Prostate gland (tissue), 2 donors: ENCODE data around the gene SH3TC2. TPM values are rescaled to one million over a fixed set of nuclear protein-coding genes. Genes with fewer than 3 reads are reported as not detected.

Experiments
- DNase-seq: peaks from one replicate; pipeline ENCODE4 v3.0.0-alpha.2; 2019; ENCODE audit warnings: low spot score
- H3K27ac ChIP-seq, 2 donors: fragments of 200-600 bp; sonication (generic); 2 replicates each; pipeline ENCODE4 v1.5.1; 2017 to 2019
- H3K27me3 ChIP-seq: fragments of 200-600 bp; sonication (generic); replicated peaks from 2 replicates; pipeline ENCODE4 v1.5.1; 2019; ENCODE audit not compliant: insufficient read depth
- H3K36me3 ChIP-seq, 2 donors: fragments of 200-600 bp; sonication (generic); 1 replicate in 1 of 2; 2 replicates in 1 of 2; pipeline versions ENCODE4 v1.5.1 to v1.8.1; 2017 to 2019
- H3K4me1 ChIP-seq: fragments of 200-600 bp; sonication (generic); replicated peaks from 2 replicates; pipeline ENCODE4 v1.5.1; 2019
- H3K4me3 ChIP-seq, 2 donors: fragments of 200-600 bp; sonication (generic); 2 replicates each; pipeline ENCODE4 v1.5.1; 2017 to 2019
- H3K9me3 ChIP-seq: fragments of 200-600 bp; sonication (generic); 2 replicates; pipeline ENCODE4 v1.5.1; 2017
- CTCF ChIP-seq, 4 experiments: fragments of 200-600 bp in 2 of 4; fragments of 450-650 bp in 2 of 4; sonication (generic) in 2 of 4; IDR thresholded peaks; 1 replicate in 3 of 4; 2 replicates in 1 of 4; pipeline ENCODE4 v1.5.1; 2016 to 2019; ENCODE audit warnings: antibody characterized with exemption in 4 of 4, mild to moderate bottlenecking in 2 of 4, moderate library complexity in 2 of 4
- POLR2A ChIP-seq: fragments of 450-650 bp; IDR thresholded peaks from one replicate; pipeline ENCODE4 v1.6.1; 2016; ENCODE audit warnings: antibody characterized with exemption, mild to moderate bottlenecking
- POLR2AphosphoS5 ChIP-seq: sonication (generic); formaldehyde crosslinking; IDR thresholded peaks from one replicate; pipeline ENCODE4 v1.6.1; 2017; ENCODE audit warnings: antibody characterized with exemption
- WGBS: methylation state at CpG from one replicate; pipeline ENCODE4 v1.1.5; 2018; 5-methylcytosine and 5-hydroxymethylcytosine counted together
- intact Hi-C: fragments of 100-400 bp; cut with DNase I; formaldehyde crosslinking; loops from one replicate; pipeline ENCODE4 v1.14.2; 2022
- total RNA-seq, 2 donors: library from RNA; depleted of rRNA; stranded (reverse); fragments of >200 nt; gene quantifications; one replicate each; pipeline ENCODE4 v1.1.0, GENCODE V29; 2016

SH3TC2 gene
- total RNA-seq, 2 donors from 2014 or later = 6.2 to 69.1 TPM

GRCh38 chr5:149045089-149045460 is 17.8 kb downstream of the SH3TC2 start:
- Histone ChIP-seq H3K4me3 (no peak overlapping the region), H3K9me3 (no peaks in the 10 kb centered on the region), H3K27ac (no peak overlapping the region), H3K4me1 (no peaks in the 10 kb centered on the region), H3K36me3 (no peaks in the 10 kb centered on the region), H3K27me3 (no peaks in the 10 kb centered on the region)
- intact Hi-C loops = no loop called here
- DNase-seq = no peak
- TF ChIP-seq CTCF (IDR thresholded peaks at IDR 0.05) (no peak), POLR2A (no peak), POLR2AphosphoS5 (no peak)

GRCh38 chr5:149044453-149045088 is 18.3 kb downstream of the SH3TC2 start:
- H3K27me3 ChIP-seq = no peaks in the 10 kb centered on the region
- DNase-seq = no peak
- H3K4me1 ChIP-seq = no peaks in the 10 kb centered on the region
- no peak overlapping the region for H3K27ac ChIP-seq
- H3K36me3 ChIP-seq = no peaks in the 10 kb centered on the region
- intact Hi-C loops = no loop called here
- 90% methylated on average over 4 of the region's 4 CpGs for WGBS
- TF ChIP-seq CTCF (IDR thresholded peaks at IDR 0.05) = no peak
- no peak for TF ChIP-seq POLR2A
- no peak for TF ChIP-seq POLR2AphosphoS5
- H3K4me3 ChIP-seq = no peak overlapping the region
- H3K9me3 ChIP-seq = no peaks in the 10 kb centered on the region

GRCh38 chr5:149043641-149044040 is 19.2 kb downstream of the SH3TC2 start:
- Histone ChIP-seq H3K4me3 (no peak overlapping the region), H3K9me3 (no peaks in the 10 kb centered on the region)
- TF ChIP-seq POLR2AphosphoS5 (no peak), CTCF (IDR thresholded peaks at IDR 0.05) (no peak), POLR2A (no peak)

GRCh38 chr5:149042865-149043264 is 20.0 kb downstream of the SH3TC2 start:
- H3K36me3 ChIP-seq = no peaks in the 10 kb centered on the region
- no peaks in the 10 kb centered on the region for H3K9me3 ChIP-seq
- H3K4me3 ChIP-seq = no peak overlapping the region
- H3K27me3 ChIP-seq = no peaks in the 10 kb centered on the region
- no peak for DNase-seq
- no peaks in the 10 kb centered on the region for H3K4me1 ChIP-seq
- intact Hi-C loops = no loop called here
- 76% methylated on average over 1 of the region's 1 CpG for WGBS
- TF ChIP-seq CTCF (IDR thresholded peaks at IDR 0.05) (no peak), POLR2AphosphoS5 (no peak), POLR2A (no peak)
- H3K27ac ChIP-seq = no peak overlapping the region

More at GRCh38 chr5:149043641-149044040, 19.2 kb downstream of the SH3TC2 start:
- no peaks in the 10 kb centered on the region for H3K36me3 ChIP-seq
- no peak for DNase-seq
- H3K4me1 ChIP-seq = no peaks in the 10 kb centered on the region
- H3K27me3 ChIP-seq = no peaks in the 10 kb centered on the region
- H3K27ac ChIP-seq = no peak overlapping the region
- WGBS = 73% methylated on average over 4 of the region's 4 CpGs
- intact Hi-C loops = no loop called here

- intact Hi-C loops = no loop called here
- H3K4me1 ChIP-seq = no peaks in the 10 kb centered on the region
- WGBS = 95% methylated on average over 5 of the region's 5 CpGs
- no peaks in the 10 kb centered on the region for H3K9me3 ChIP-seq
- no peaks in the 10 kb centered on the region for H3K27me3 ChIP-seq
- H3K4me3 ChIP-seq = no peak overlapping the region
- no peak overlapping the region for H3K27ac ChIP-seq
- DNase-seq = no peak
- no peak for TF ChIP-seq POLR2AphosphoS5
- no peak for TF ChIP-seq CTCF (IDR thresholded peaks at IDR 0.05)
- no peak for TF ChIP-seq POLR2A
- H3K36me3 ChIP-seq = no peaks in the 10 kb centered on the region
Measured at GRCh38 chr5:149041242-149041641, 21.6 kb downstream of the SH3TC2 start.
